Endothelial cell of umbilical vein (primary cell): ENCODE data around the gene C19orf67. TPM values are rescaled to one million over a fixed set of nuclear protein-coding genes. Genes with fewer than 3 reads are reported as not detected.

ENCODE experiments used
- Bru-seq: library from RNA; stranded (reverse); fragments of 400-500 nt; gene quantifications from one replicate; lab custom pipeline; 2021; lab: Mats Ljungman, UMichigan
- BruChase-seq, 2 experiments: library from RNA; stranded (reverse); fragments of 400-500 nt; gene quantifications; one replicate each; lab custom pipeline; 2021; lab: Mats Ljungman, UMichigan
- BruUV-seq: library from RNA; stranded (reverse); fragments of 400-500 nt; replicated peaks from 2 replicates; lab custom pipeline; 2021; lab: Mats Ljungman, UMichigan
- CTCF ChIA-PET: fragments of 300-600, 350-600 bp; sonication (Branson Sonifier 250); formaldehyde crosslinking; loops from one replicate; lab custom pipeline; 2021; ENCODE audit warnings: antibody characterized with exemption, inconsistent platforms; lab: Charles Lee
- POLR2A ChIA-PET: fragments of 300-600, 350-600 bp; sonication (Branson Sonifier 250); formaldehyde crosslinking; loops from one replicate; lab custom pipeline; 2021; ENCODE audit warnings: antibody characterized with exemption, inconsistent platforms; lab: Charles Lee
- DNase-seq: peaks from one replicate; pipeline ENCODE4 v3.0.0-alpha.2; 2011; ENCODE audit warnings: low read depth, low spot score
- FAIRE-seq: peaks from 2 replicates; lab custom pipeline; 2011; peaks lifted over from hg19 to GRCh38; lab: Jason Lieb, UNC
- H2AFZ ChIP-seq: 2 replicates; pipeline ENCODE4 v1.6.0; 2012; ENCODE audit warnings: low read depth, low read length, control low read depth, inconsistent platforms
- H3K27ac ChIP-seq: 2 replicates; pipeline ENCODE4 v1.5.1; 2011; ENCODE audit warnings: low read depth, mild to moderate bottlenecking, control low read depth, low read length, moderate library complexity; ENCODE audit not compliant: insufficient read depth
- H3K27me3 ChIP-seq, 2 experiments: 2 replicates each; pipeline versions ENCODE4 v1.6.0 to v1.6.1; 2011; ENCODE audit warnings: low read length in 2 of 2, mixed read lengths in 1 of 2; ENCODE audit not compliant: control insufficient read depth in 2 of 2, insufficient read depth in 2 of 2
- H3K36me3 ChIP-seq, 2 experiments: 2 replicates in 1 of 2; 3 replicates in 1 of 2; pipeline ENCODE4 v1.5.1; 2011; ENCODE audit warnings: low read length in 2 of 2, mild to moderate bottlenecking in 1 of 2, moderate library complexity in 1 of 2; ENCODE audit not compliant: control insufficient read depth in 2 of 2, insufficient read depth in 2 of 2; ENCODE audit errors: extremely low read depth in 1 of 2
- H3K4me1 ChIP-seq: 3 replicates; pipeline ENCODE4 v1.5.1; 2011; ENCODE audit warnings: mild to moderate bottlenecking, low read length; ENCODE audit not compliant: control insufficient read depth, insufficient read depth; ENCODE audit errors: extremely low read depth
- H3K4me2 ChIP-seq: 2 replicates; pipeline ENCODE4 v1.6.1; 2011; ENCODE audit warnings: low read length, control low read depth, mixed read lengths; ENCODE audit not compliant: insufficient read depth
- H3K4me3 ChIP-seq, 3 experiments: fragments of 200-600 bp in 1 of 3; sonication (generic), shearing (Covaris generic) in 1 of 3; replicated peaks in 1 of 3; 2 replicates each; pipeline ENCODE4 v1.5.1; 2011 to 2016; ENCODE audit warnings: control low read depth in 3 of 3, low read length in 3 of 3, mild to moderate bottlenecking in 2 of 3, inconsistent platforms in 1 of 3, low read depth in 1 of 3, moderate library complexity in 1 of 3; ENCODE audit not compliant: insufficient read depth in 1 of 3
- H3K79me2 ChIP-seq: 2 replicates; pipeline ENCODE4 v1.6.0; 2012; ENCODE audit warnings: low read length, inconsistent platforms; ENCODE audit not compliant: control insufficient read depth, insufficient read depth
- H3K9ac ChIP-seq: replicated peaks from 2 replicates; pipeline ENCODE3; 2011; ENCODE audit warnings: low read length, control low read depth; ENCODE audit not compliant: insufficient read depth; ENCODE audit errors: extremely low read depth
- H3K9me1 ChIP-seq: replicated peaks from 3 replicates; pipeline ENCODE4 v1.6.0; 2011; ENCODE audit warnings: mild to moderate bottlenecking, low read length; ENCODE audit not compliant: control insufficient read depth, insufficient read depth; ENCODE audit errors: extremely low read depth
- H3K9me3 ChIP-seq: replicated peaks from 2 replicates; pipeline ENCODE4 v1.5.1; 2012; ENCODE audit warnings: low read length, inconsistent platforms; ENCODE audit not compliant: control insufficient read depth, insufficient read depth
- H4K20me1 ChIP-seq: replicated peaks from 2 replicates; pipeline ENCODE3; 2011; ENCODE audit warnings: mild to moderate bottlenecking, low read length; ENCODE audit not compliant: control insufficient read depth, insufficient read depth; ENCODE audit errors: extremely low read depth
- EZH2 ChIP-seq: IDR thresholded peaks from 2 replicates; pipeline ENCODE4 v1.6.1; 2012; ENCODE audit warnings: borderline replicate concordance, low read depth, mild to moderate bottlenecking, moderate library complexity, low read length, inconsistent platforms; ENCODE audit not compliant: severe bottlenecking
- FOS ChIP-seq: IDR thresholded peaks from 2 replicates; pipeline ENCODE4 v1.6.1; 2011; ENCODE audit warnings: mild to moderate bottlenecking, low read length, moderate library complexity, borderline replicate concordance; ENCODE audit not compliant: insufficient read depth
- GATA2 ChIP-seq: IDR thresholded peaks from 2 replicates; pipeline ENCODE4 v1.7.0; 2011; ENCODE audit warnings: low read depth, mild to moderate bottlenecking, moderate library complexity, mixed read lengths, low read length; ENCODE audit not compliant: insufficient read length, insufficient read depth
- JUN ChIP-seq: IDR thresholded peaks from 2 replicates; pipeline ENCODE4 v1.6.1; 2011; ENCODE audit warnings: borderline replicate concordance, low read depth; ENCODE audit not compliant: insufficient read length, insufficient read depth
- MAX ChIP-seq: IDR thresholded peaks from 2 replicates; pipeline ENCODE4 v1.6.1; 2011; ENCODE audit not compliant: insufficient read depth, insufficient read length
- MYC ChIP-seq: IDR thresholded peaks from one replicate; pipeline ENCODE4 v1.6.1; 2011; ENCODE audit warnings: mild to moderate bottlenecking, low read depth, low read length
- POLR2A ChIP-seq: IDR thresholded peaks from 2 replicates; pipeline ENCODE4 v1.6.1; 2012; ENCODE audit warnings: low read depth, mild to moderate bottlenecking, control low read depth, low read length
- POLR2AphosphoS5 ChIP-seq: IDR thresholded peaks from 2 replicates; pipeline ENCODE4 v1.6.1; 2012; ENCODE audit warnings: low read depth, mild to moderate bottlenecking, control low read depth, low read length, moderate library complexity; ENCODE audit not compliant: insufficient read depth
- dilution Hi-C: fragments of 300-500 bp; cut with MboI; formaldehyde crosslinking; loops from one replicate; pipeline ENCODE4 v1.15.0; 2019; ENCODE audit warnings: low sequenced_read_pairs; ENCODE audit not compliant: extremely low pct_ligation_motif_present
- intact Hi-C: fragments of 100-400 bp; cut with micrococcal nuclease; formaldehyde crosslinking; loops from one replicate; pipeline ENCODE4 v1.10.0; 2022
- long read RNA-seq: library from polyadenylated mRNA; stranded (forward); transcript quantifications from one replicate; pipeline ENCODE4 v2.0.0, GENCODE V29; 2021
- polyA minus RNA-seq, 3 experiments: library from RNA; depleted of rRNA, polyadenylated mRNA; stranded (reverse); fragments of >200 nt; gene quantifications; 1 replicate in 1 of 3; 2 replicates in 2 of 3; pipeline ENCODE4 v1.2.3, GENCODE V29; 2011
- polyA plus RNA-seq, 4 experiments: library from polyadenylated mRNA; depleted of rRNA in 3 of 4; stranded (reverse) in 3 of 4; unstranded in 1 of 4; fragments of >200 nt; gene quantifications; 2 replicates each; pipeline versions ENCODE4 v1.2.1 to v1.2.3, GENCODE V29; 2011 to 2012; ENCODE audit warnings: missing spikeins in 1 of 4
- total RNA-seq: library from RNA; stranded (reverse); gene quantifications from 2 replicates; pipeline ENCODE4 v1.2.3, GENCODE V29; 2021

C19orf67 gene
- 0.55 TPM in 1 of 2 replicates, not detected in the other for total RNA-seq
- not detected in 2 replicates for polyA plus RNA-seq
- polyA plus RNA-seq (2011; cell fraction: cytosol; rRNA removed): not detected in 2 replicates
- not detected in 2 replicates for polyA plus RNA-seq (2011; cell fraction: nucleus; rRNA removed)
- polyA plus RNA-seq (2012): not detected in 2 replicates
- polyA minus RNA-seq: 0.40 TPM in 1 of 2 replicates, not detected in the other
- not detected for polyA minus RNA-seq (2011; cell fraction: cytosol; rRNA and poly(A)+ RNA removed)
- polyA minus RNA-seq (2011; cell fraction: nucleus; rRNA and poly(A)+ RNA removed): not detected in 2 replicates
- not detected for Bru-seq, nascent RNA
- not detected for BruChase-seq, experiment 1, labeled RNA remaining after a 6-hour chase
- BruChase-seq, experiment 2, labeled RNA remaining after a 2-hour chase: percentile 21 among the genes with signal in this experiment
- long read RNA-seq: 0 reads

- FAIRE-seq (no peak), DNase-seq (no peak)
- Histone ChIP-seq H3K9me1 (no peaks in the 10 kb centered on the region), H3K27ac (no peak within 1 kb of the TSS), H3K27me3 (no peaks in the 10 kb centered on the region), H4K20me1 (no peaks in the 10 kb centered on the region), H2AFZ (no peak within 1 kb of the TSS), H3K36me3 (peaks cover 0 to 9% of the 10 kb centered on the region in 2 experiments), H3K4me2 (no peak within 1 kb of the TSS), H3K4me3 (no peak within 1 kb of the TSS), H3K79me2 (no peaks in the 10 kb centered on the region), H3K9ac (no peak within 1 kb of the TSS), H3K9me3 (no peaks in the 10 kb centered on the region), H3K4me1 (peaks cover 9% of the 10 kb centered on the region)
- TF ChIP-seq POLR2A (no peak), JUN (no peak), EZH2 (no peak), MYC (no peak), FOS (no peak), MAX (no peak), POLR2AphosphoS5 (no peak), GATA2 (no peak)
- POLR2A ChIA-PET: no interaction called here
- CTCF ChIA-PET: interaction anchor here (1.3 to 5.6 kb wide), 3 partner anchors 13 to 51 kb away, joined by 5 to 21 read pairs (median 7); partner anchors contain the start of genes ASF1B and MISP3
- intact Hi-C loops: no loop called here
- dilution Hi-C loops: no loop called here
- BruUV-seq: no TSS peak
Observed at GRCh38 chr19:14085309-14085995, at the start of gene C19orf67. C19orf67 (minus strand) TSS chr19:14085783; CDS start chr19:14085627, 156 bp downstream.
